GM18526 (cell line): ENCODE measurements around the gene ALDH7A1.

ENCODE experiments used
- POLR2A ChIP-seq: IDR thresholded peaks from 3 replicates; pipeline ENCODE4 v1.6.1; 2011; ENCODE audit not compliant: insufficient read length; ENCODE audit errors: extremely low read depth

The ALDH7A1 gene

DNA sequence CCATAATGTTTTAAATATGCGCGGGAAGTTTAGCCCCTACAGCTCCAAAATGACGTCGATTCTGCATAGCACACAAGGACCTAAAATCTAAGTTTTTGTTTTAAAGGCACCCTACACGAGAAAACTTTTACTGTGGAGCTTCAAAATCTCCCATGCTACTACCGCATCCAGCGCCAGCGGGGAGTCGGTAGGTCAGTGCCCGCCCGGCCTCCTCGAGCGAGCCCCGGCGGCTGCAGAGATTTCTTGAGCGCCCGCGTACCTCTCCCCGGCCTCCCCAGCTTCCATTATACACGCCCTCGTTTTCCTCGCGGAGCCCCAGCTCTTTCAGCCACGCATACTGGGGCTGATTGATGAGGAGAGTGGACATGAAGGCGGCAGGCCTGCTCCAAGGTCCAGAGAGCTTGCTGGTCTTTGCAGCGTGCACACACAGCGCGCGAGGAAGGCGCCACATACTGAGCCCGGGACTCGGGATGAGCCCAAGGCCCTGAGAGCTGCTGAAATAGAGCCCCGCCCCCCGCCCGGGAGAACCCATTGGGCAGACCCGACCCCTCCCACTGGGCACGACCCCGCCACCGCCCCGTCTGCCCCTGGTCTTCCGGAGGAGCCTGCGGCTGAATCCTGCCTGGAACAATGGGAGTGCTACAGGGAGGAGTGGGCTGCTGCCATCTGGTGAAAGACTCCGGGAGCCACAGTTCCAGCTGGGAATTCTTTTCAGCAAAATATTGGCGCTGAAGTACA lies at the start of gene ALDH7A1:
ALDH7A1 (minus strand) TSS at position 472 of the 738 bp plus-strand sequence; CDS start at position 451, 21 bp downstream.
- TF ChIP-seq POLR2A: no peak

DNA sequence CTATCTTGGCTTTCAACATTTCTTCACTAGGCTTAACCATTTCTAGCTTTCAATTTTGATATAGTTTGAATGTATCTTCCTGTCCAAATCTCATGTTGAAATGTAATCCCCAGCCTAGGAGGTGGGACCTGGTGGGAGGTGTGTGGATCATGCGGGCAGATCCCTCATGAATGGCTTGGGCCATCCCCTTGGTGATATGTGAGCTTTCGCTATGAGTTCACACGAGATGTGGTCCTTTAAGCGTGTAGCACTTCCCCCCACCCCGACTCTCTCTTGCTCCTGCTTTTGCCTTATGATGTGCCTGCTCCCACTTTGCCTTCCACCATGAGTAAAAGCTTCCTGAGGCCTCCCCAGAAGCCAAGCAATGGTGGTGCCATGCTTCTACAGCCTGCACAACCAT lies 46.4 kb upstream of the ALDH7A1 start:
- TF ChIP-seq POLR2A: no peak

DNA sequence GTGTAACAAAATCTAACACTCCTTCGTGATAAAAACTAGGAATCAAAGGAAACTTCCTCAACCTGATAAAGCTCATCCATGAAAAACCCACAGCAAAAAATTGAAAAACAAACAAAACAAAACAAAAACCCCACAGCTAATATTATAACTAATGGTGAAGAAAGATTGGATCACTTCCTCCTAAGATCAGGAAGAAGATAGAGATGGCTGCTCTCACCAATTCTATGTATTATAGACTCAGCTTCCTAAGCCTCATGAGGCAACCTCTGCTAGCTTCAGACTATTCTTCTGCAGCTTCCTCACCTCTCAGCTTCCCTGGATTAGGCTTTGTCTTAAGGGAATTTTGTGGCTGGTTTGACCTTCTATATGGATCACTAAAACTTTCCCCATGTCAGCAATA lies 45.8 kb upstream of the ALDH7A1 start:
- TF ChIP-seq POLR2A: no peak

DNA sequence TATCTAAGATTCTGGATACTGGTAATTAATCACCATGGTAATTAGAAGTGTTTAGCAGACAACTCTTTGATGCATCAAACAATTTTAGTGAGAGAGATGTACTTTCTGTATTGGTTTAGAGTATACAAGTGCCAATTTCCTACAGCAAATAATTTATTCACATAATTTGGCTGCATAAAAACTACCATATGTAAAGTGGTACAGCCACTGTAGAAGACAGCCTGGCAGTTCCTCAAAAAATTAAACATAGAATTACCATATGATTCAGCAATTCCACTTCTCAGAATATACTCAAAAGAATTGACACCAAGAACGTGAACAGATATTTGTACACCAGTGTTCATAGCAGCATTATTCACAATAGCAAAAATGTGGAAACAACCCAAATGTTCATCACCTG lies 41.9 kb upstream of the ALDH7A1 start:
- no peak for TF ChIP-seq POLR2A

DNA sequence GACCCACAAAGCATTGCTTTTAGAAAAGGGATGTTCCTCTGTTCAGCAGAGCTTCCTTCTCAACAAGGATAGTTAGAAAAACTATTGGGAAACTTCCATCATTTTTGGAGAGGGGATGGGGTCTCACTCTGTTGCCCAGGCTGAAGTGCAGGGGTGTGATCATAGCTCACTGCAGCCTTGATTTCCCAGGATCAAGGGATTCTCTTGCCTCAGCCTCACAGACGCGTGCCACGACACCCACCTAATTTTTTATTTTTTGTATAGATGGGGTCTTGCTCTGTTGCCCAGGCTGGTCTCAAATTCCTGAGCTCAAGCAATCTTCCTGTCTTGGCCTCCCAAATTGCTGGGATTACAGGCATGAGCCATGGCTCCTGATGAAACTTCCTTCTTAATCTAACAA lies 40.6 kb upstream of the ALDH7A1 start:
- no peak for TF ChIP-seq POLR2A

DNA sequence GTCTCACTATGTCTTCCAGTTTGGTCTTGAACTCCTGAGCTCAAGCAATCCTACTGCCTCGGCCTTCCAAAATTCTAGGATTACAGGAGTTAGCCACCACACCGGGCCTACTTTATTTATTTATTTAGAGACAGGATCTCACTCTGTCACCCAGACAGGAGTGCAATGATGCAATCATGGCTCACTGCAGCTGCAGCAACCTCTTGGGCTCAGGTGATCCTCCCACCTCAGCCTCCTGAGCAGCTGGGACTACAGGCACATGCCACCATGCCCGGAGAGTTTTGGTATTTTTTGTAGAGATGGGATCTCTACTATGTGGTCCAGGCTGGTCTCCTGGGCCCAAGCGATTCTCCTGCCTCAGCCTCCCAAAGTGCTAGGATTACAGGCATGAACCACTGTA lies 38.5 kb upstream of the ALDH7A1 start:
- TF ChIP-seq POLR2A: no peak

DNA sequence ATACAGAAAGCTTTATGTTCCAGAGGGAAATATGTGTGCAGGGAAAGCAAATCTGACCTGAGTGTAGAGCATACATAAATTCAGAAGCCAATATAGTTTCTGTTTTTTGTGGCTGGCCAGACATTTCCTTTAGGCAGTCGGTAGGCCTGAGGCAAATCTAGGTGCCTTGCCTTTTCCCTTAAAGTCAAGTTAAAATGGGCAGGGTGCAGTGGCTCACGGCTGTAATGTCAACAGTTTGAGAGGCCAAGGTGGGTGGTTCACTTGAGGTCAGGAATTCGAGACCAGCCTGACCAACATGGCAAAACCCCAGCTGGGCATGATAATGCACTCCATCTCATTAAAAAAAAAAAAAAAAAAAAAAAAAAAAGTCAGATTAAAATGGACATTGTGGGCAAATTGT lies 36.9 kb upstream of the ALDH7A1 start:
- no peak for TF ChIP-seq POLR2A

DNA sequence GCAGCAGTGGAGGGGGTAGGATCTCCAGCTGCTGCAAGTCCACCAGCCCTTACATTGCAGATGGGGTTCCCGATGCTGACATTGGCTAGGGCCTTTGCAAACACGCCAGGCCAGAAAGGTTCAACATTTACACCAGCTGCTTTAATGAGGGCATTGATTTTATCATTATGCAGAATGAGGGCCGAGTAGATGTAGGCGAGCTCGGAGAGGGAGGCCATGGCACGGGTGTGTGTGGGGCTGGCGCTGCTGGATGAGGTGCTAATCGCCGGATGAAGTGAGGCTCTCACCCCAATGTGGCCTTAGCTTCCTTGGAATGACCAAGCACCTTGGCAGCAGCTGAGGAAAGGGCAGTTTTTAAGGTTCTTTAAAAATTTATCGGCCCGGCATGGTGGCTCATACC lies 33.1 kb upstream of the ALDH7A1 start:
- no peak for TF ChIP-seq POLR2A

DNA sequence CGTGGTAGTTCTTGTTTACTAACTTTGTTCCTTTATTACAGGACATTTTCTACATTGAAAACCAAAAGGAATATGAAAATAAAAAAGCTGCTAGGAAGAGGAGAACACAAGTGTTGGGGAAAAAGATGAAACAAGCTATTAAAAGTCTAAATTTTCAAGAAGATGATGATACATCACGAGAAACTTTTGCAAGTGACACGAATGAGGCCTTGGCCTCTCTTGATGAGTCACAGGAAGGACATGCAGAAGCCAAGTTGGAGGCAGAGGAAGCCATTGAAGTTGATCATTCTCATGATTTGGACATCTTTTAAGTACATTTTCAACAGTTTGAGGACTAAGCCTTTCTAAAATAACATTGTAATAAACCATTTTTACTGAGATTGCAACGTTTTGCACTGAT lies 29.5 kb upstream of the ALDH7A1 start:
- no peak for TF ChIP-seq POLR2A

DNA sequence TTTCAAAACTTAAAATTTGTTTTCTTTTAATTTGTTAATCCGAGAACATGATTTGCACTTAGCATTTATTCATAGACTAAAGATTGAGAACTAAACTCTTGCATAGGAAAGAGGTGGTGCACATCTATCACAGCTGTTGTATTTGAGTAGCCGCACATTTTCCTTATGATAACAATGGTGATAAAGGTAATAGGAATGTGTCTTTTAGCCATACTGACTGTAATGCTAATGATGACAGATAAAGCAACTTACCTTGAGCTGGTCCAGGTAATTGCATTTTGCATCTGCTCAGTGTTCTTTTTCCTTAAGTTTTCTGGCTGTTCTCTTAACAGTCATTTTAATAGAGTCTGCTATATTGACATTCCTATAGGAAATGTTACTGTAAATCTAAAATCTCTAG lies 24.8 kb upstream of the ALDH7A1 start:
- TF ChIP-seq POLR2A: no peak

DNA sequence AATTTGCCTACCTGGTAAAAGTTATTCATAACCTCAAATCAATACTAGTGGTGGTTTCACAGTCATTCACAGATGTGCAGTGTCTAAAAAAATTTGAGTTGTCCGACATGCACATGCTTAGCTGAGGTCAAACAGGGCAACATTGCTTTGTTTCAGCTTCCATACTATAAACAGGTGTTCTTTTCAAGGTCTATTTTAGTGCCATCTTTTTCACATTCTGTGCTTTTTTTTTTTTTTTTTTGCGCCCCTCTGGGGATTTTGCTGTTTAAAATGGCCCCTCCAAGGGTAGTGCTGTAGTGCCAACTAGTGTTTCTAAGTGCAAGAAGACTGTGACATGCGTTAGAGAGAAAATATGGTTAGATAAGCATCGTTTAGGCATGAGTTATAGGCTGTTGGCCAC lies 20.3 kb upstream of the ALDH7A1 start:
- TF ChIP-seq POLR2A: no peak

DNA sequence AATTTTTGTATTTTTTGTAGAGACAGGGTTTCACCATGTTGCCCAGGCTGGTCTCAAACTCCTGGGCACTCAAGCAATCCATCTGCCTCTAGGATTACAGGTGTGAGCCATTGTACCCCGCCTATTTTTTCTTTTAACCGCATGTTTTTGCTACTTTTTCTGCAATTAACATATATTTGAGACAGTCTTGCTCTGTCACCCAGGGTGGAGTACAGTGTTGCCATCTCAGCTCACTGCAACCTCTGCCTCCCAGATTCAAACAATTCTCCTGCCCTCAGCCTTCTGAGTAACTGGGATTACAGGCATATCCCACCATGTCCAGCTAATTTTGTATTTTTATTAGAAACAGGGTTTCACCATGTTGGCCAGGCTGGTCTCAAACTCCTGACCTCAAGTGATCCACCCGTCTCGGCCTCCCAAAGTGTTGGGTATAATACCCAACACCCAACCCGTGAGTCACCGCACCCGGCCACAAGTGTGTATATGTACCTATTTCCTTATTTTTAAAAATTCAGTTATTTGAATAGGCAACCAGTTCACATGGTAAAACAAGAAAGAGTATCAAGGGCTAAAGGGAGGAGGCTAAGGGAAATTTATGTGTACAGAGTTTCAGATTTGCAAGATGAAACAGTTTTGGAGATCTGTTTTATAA lies 19.0 kb upstream of the ALDH7A1 start:
- TF ChIP-seq POLR2A: no peak

DNA sequence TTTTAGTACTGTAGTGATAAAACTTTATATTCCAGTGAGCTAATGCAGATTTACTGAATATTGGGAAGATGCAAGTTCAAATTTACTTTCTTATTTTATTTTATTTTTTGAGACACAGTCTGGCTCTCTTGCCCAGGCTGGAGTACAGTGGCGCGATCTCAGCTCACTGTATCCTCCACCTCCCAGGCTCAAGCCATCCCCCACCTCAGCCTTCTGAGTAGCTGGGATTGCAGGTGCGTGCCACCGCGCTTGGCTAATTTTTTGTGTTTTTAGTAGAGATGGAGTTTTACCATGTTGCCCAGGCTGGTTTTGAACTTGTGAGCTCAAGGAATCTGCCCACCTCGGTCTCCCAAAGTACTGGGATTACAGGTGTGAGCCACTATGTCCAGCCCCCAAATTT lies 15.6 kb upstream of the ALDH7A1 start:
- no peak for TF ChIP-seq POLR2A

DNA sequence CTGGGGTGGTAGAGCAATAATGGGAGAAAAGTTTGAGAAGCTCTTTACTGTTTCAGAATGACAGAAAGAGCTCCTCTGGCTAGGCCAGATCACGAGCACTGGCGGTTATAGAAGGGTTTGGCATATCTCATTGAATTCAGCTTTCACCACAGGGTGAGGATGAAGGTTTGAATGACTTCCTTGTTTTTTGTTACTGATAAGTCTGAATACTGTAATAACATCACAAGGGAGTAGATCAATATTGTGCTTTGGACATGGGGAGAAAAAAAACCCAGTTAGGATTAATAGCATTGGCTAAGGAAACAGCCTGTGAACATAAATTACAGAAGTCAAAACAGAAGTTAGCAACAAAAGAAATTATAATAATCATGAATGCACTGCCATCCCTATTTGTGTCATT lies 15.1 kb upstream of the ALDH7A1 start:
- TF ChIP-seq POLR2A: no peak

DNA sequence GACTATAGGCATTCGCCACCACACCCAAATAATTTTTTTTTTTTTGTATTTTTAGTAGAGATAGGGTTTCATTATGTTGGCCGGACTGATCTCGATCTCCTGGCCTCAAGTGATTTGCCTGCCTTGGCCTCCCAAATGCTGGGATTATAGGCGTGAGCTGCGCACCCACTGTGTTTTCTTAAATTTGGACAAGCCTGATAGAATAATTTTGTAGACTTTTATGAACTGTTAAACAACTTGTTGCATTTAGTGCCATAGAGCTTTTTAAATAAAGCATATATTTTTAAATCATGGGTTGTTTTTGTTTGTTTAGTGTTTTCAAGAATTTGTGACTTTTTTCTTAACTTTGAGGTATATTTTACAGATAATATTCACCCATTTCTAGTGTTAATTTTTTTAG lies 10.5 kb upstream of the ALDH7A1 start:
- TF ChIP-seq POLR2A: no peak

DNA sequence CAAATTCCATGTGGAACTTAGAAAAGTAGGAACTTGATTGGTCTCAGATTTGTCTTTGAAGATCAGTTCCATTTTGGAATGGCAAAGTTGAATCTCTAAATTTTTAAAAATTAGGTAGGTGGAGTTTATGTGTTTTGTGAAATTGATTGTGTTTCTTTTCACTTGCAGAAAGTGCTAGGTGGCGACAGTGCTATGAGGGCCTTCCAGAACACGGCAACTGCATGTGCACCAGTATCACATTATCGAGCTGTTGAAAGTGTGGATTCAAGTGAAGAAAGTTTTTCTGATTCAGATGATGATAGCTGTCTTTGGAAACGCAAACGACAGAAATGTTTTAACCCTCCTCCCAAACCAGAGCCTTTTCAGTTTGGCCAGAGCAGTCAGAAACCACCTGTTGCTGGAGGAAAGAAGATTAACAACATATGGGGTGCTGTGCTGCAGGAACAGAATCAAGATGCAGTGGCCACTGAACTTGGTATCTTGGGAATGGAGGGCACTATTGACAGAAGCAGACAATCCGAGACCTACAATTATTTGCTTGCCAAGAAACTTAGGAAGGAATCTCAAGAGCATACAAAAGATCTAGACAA lies 8.5 kb upstream of the ALDH7A1 start:
- TF ChIP-seq POLR2A: no peak
